ENCODE results near the gene CNPY3. TPM values are rescaled to one million over a fixed set of nuclear protein-coding genes. Genes with fewer than 3 reads are reported as not detected.

CNPY3 gene
- total RNA-seq (ENCODE audit: low replicate concordance), result 26.1 and 29.8 TPM in 2 replicates

GRCh38 chr6:42928986-42929820 is at the start of gene CNPY3:
Gene CNPY3 (plus strand): TSS chr6:42929480. CDS start chr6:42929571, 91 bp downstream.

GRCh38 chr6:42915732-42916131 is 13.5 kb upstream of the CNPY3 start, which contains the start of gene PTCRA:
Gene PTCRA (plus strand): TSS chr6:42916053. CDS start chr6:42916070, 17 bp downstream.

DNA sequence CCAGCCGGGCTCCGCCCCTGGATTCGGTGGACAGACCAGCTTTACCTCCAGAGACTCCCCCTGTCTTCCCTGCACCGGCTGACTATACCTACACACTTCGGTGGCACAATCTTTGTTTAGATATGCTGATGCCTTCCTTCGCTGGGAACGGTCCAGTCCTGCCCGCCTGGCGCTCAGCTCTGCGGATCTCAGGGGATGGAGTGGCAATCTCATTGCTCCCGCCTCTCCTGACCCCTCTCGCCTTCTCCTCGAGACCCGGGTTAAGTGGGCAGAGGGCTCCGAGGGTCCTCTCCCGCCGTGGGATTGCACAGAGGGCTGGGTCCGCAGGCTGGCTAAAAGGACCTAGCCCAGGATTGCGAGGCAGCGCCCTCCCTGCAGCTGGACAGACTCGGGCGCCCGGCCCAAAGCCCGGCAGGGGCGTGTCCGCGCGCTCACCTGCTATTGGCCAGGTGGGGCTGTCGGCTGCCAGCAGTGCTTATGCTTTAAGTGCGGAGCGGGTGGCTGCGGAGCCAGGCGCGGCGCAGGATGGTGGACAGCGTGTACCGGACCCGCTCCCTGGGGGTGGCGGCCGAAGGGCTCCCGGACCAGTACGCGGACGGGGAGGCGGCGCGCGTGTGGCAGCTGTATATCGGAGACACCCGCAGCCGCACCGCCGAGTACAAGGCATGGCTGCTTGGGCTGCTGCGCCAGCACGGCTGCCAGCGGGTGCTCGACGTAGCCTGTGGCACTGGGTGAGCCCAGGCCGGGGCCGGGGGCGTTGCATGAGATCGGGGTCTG is 31.2 kb downstream of the CNPY3 start, which contains the start of gene GNMT:
GNMT (plus strand) TSS at position 512 of the 777 bp plus-strand sequence; CDS start at position 526, 14 bp downstream.

GRCh38 chr6:42978839-42979522 is 49.7 kb downstream of the CNPY3 start, which contains the start of gene PEX6:
Gene PEX6 (minus strand): TSS chr6:42979181. CDS start chr6:42979150, 31 bp downstream.

DNA sequence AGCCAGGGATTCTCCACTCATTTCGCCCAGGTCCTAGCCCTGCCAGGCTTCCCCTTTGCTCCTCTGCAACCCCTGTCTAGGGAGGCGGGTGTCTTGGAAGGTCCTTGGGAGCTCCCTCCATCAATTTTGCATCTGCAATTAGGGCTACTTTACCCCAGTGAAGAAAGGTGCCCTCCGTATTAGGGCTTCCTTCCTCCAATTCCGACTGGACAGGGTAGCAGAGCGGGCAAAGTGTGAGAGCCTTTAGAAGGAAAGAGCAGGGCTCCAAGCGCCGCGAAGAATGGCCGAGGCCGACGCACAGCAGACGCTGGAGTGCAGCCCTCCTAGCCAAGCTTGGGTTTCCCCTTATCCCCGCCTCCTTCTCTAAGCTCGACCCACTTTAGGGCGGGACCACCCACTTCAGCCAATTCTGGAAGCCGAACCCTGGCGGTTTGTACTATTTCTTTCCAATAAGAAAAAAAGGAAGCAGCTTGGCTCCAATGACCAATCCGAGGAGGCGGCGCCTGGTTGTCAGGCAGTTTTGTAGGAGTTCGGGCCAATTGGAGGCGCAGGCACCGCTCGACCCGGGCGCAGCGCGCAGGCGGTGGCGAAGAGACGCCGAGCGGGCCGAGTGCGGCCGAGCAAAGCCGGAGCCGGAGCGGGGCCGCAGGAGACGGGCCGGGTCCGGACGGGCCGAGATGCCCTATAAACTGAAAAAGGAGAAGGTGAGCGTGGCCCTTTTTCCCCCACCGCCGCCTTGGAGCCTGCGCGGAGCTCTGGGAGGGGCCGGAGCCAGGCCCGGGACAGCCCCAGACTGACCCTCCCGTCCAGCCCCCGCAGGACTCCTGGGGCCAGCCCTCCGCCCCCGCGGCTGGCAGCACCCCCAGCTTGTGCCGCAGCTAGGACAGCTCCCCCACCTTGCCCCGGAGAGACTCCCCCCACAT is 55.0 kb downstream of the CNPY3 start, which contains the start of gene PPP2R5D:
PPP2R5D (plus strand) TSS at position 570 of the 923 bp plus-strand sequence; CDS start at position 678, 108 bp downstream.

Other genes with a start within 250 kb of the CNPY3 start
- 0.30 and 2.2 TPM in 2 replicates for gene PRPH2, start 206.9 kb upstream of the CNPY3 start, total RNA-seq (ENCODE audit: low replicate concordance)
- 17.9 and 29.5 TPM in 2 replicates for gene TBCC, start 183.4 kb upstream of the CNPY3 start, total RNA-seq (ENCODE audit: low replicate concordance)
- 3.4 and 4.6 TPM in 2 replicates for gene BICRAL, start 147.4 kb upstream of the CNPY3 start, total RNA-seq (ENCODE audit: low replicate concordance)
- gene RPL7L1, start 49.9 kb upstream of the CNPY3 start, total RNA-seq (ENCODE audit: low replicate concordance), result 43.6 and 81.3 TPM in 2 replicates
- 0.53 TPM in 1 of 2 replicates, not detected in the other for gene PTCRA, start 13.4 kb upstream of the CNPY3 start, total RNA-seq (ENCODE audit: low replicate concordance)
- gene GNMT, start 31.3 kb downstream of the CNPY3 start, total RNA-seq (ENCODE audit: low replicate concordance), result 0.15 TPM in 1 of 2 replicates, not detected in the other
- gene PEX6, start 49.7 kb downstream of the CNPY3 start, total RNA-seq (ENCODE audit: low replicate concordance), result 27.5 and 28.6 TPM in 2 replicates
- gene PPP2R5D, start 55.1 kb downstream of the CNPY3 start, total RNA-seq (ENCODE audit: low replicate concordance), result 29.6 and 36.7 TPM in 2 replicates
- 56.5 and 67.0 TPM in 2 replicates for gene MEA1, start 84.5 kb downstream of the CNPY3 start, total RNA-seq (ENCODE audit: low replicate concordance)
- gene KLHDC3, start 84.8 kb downstream of the CNPY3 start, total RNA-seq (ENCODE audit: low replicate concordance), result 77.9 and 99.2 TPM in 2 replicates
- gene RRP36, start 92.1 kb downstream of the CNPY3 start, total RNA-seq (ENCODE audit: low replicate concordance), result 28.5 and 67.1 TPM in 2 replicates
- 28.3 and 44.7 TPM in 2 replicates for gene CUL7, start 124.4 kb downstream of the CNPY3 start, total RNA-seq (ENCODE audit: low replicate concordance)
- gene MRPL2, start 130.0 kb downstream of the CNPY3 start, total RNA-seq (ENCODE audit: low replicate concordance), result 17.6 and 19.8 TPM in 2 replicates
- gene KLC4, start 130.2 kb downstream of the CNPY3 start, total RNA-seq (ENCODE audit: low replicate concordance), result 15.2 and 23.5 TPM in 2 replicates
- 78.5 and 225 TPM in 2 replicates for gene PTK7, start 146.8 kb downstream of the CNPY3 start, total RNA-seq (ENCODE audit: low replicate concordance)
- 11.6 and 20.1 TPM in 2 replicates for gene SRF, start 241.8 kb downstream of the CNPY3 start, total RNA-seq (ENCODE audit: low replicate concordance)

All from smooth muscle cell of the coronary artery (primary cell).